ENCODE measurements around the gene ETS1. TPM values are rescaled to one million over a fixed set of nuclear protein-coding genes. Genes with fewer than 3 reads are reported as not detected.

The ETS1 gene
- total RNA-seq, 4 donors from 2014 or later, result 39.5 to 74.4 (median 59.7) TPM

DNA sequence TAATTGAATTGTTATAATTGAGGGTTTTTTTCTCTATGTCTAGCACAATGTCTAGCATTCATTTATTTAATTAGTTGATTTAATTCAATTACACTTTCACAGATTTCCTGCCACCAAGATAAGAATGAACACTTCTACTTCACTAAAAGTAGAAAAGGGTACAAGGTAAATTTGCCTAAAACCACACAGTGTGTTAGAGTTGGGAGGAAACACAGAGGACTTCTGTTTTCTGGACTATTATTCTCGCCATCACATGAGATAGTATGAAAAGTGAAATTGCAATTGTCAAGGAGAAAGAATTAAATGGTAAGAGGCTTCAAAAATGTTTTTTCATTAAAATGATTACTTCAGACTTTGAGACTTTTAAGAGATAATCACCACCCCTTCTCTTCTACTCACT lies 109.5 kb downstream of the ETS1 start:
- Histone ChIP-seq H3K9me3 (no peaks in the 10 kb centered on the region), H3K36me3 (peaks cover 0 to 71% (median 28%) of the 10 kb centered on the region in 4 donors), H3K27ac (replicated peaks in 1 of 4) (no peak overlapping the region), H3K4me3 (no peak overlapping the region), H3K27me3 (no peaks in the 10 kb centered on the region), H3K4me1 (peaks cover 67 to 92% (median 85%) of the 10 kb centered on the region in 4 donors)
- no peak for DNase-seq (ENCODE audit: extremely low spot score)
- intact Hi-C loops (cut with DNase I), result no loop called here
- no peak for TF ChIP-seq POLR2AphosphoS5 (IDR thresholded peaks at IDR 0.05)
- TF ChIP-seq, protein P1, sequence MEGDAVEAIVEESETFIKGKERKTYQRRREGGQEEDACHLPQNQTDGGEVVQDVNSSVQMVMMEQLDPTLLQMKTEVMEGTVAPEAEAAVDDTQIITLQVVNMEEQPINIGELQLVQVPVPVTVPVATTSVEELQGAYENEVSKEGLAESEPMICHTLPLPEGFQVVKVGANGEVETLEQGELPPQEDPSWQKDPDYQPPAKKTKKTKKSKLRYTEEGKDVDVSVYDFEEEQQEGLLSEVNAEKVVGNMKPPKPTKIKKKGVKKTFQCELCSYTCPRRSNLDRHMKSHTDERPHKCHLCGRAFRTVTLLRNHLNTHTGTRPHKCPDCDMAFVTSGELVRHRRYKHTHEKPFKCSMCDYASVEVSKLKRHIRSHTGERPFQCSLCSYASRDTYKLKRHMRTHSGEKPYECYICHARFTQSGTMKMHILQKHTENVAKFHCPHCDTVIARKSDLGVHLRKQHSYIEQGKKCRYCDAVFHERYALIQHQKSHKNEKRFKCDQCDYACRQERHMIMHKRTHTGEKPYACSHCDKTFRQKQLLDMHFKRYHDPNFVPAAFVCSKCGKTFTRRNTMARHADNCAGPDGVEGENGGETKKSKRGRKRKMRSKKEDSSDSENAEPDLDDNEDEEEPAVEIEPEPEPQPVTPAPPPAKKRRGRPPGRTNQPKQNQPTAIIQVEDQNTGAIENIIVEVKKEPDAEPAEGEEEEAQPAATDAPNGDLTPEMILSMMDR (IDR thresholded peaks at IDR 0.05), result no peak
- TF ChIP-seq EP300 (IDR thresholded peaks at IDR 0.05), result no peak
- no peak for TF ChIP-seq POLR2A (IDR thresholded peaks at IDR 0.05; ENCODE audit: low read depth)
- WGBS, result 90% methylated on average over 1 of the region's 1 CpG

DNA sequence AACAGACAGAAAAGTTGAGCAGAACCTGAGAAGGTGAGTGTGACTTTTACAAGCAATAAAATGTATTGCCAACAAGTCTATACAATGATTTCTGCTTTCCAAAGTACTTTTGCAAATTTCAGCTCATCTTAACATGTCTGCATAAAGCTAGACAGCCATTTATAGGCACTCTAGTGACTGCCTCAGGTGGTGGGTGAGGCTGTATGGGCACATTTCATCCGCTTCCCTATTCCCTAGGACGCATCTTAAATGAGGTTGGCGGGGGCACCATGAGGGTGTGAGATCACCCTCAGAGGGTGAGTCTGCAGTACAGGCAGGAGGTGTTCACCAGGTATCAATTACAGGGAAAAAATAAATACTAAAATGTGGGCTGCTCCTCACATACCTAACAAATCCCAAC lies 110.1 kb downstream of the ETS1 start:
- no peak for DNase-seq (ENCODE audit: extremely low spot score)
- H3K27me3 ChIP-seq, result no peaks in the 10 kb centered on the region
- intact Hi-C loops (cut with DNase I), result no loop called here
- H3K4me1 ChIP-seq, result peaks cover 71 to 92% (median 85%) of the 10 kb centered on the region in 4 donors
- H3K36me3 ChIP-seq, result peaks cover 0 to 71% (median 33%) of the 10 kb centered on the region in 4 donors
- no peak for TF ChIP-seq POLR2AphosphoS5 (IDR thresholded peaks at IDR 0.05)
- no peak for TF ChIP-seq EP300 (IDR thresholded peaks at IDR 0.05)
- no peak for TF ChIP-seq POLR2A (IDR thresholded peaks at IDR 0.05; ENCODE audit: low read depth)
- TF ChIP-seq, protein P1 (IDR thresholded peaks at IDR 0.05), result no peak
- H3K4me3 ChIP-seq, result no peak overlapping the region
- no peaks in the 10 kb centered on the region for H3K9me3 ChIP-seq
- no peak overlapping the region for H3K27ac ChIP-seq (replicated peaks in 1 of 4)
- WGBS, result 100% methylated on average over 3 of the region's 3 CpGs

DNA sequence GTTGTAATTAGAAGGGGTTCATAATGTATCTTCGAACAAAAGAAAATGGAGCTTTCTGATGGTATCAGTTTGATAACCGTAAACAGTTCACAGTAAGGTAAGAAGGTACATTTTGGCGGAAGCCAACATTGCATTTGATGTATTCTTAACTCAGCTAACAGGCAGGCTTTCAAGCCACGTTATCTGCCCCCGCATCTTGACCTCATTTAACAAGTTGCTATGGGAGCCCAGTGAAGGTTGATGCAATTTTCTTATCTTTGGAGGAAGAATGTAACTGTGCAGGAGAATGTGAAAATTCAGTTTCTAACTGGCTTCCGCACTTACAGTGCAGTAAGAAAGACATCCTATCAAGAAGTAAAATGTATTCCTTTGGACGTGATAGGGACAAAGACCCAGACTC lies 110.6 kb downstream of the ETS1 start:
- DNase-seq (ENCODE audit: extremely low spot score), result no peak
- no peak overlapping the region for H3K27ac ChIP-seq (replicated peaks in 1 of 4)
- no peak overlapping the region for H3K4me3 ChIP-seq
- no peaks in the 10 kb centered on the region for H3K9me3 ChIP-seq
- 84% methylated on average over 7 of the region's 7 CpGs for WGBS
- intact Hi-C loops (cut with DNase I), result no loop called here
- H3K4me1 ChIP-seq, result peaks cover 75 to 92% (median 86%) of the 10 kb centered on the region in 4 donors
- peaks cover 0 to 71% (median 34%) of the 10 kb centered on the region in 4 donors for H3K36me3 ChIP-seq
- TF ChIP-seq POLR2A (IDR thresholded peaks at IDR 0.05; ENCODE audit: low read depth), result no peak
- TF ChIP-seq, protein P1 (IDR thresholded peaks at IDR 0.05), result no peak
- no peak for TF ChIP-seq EP300 (IDR thresholded peaks at IDR 0.05)
- no peaks in the 10 kb centered on the region for H3K27me3 ChIP-seq

DNA sequence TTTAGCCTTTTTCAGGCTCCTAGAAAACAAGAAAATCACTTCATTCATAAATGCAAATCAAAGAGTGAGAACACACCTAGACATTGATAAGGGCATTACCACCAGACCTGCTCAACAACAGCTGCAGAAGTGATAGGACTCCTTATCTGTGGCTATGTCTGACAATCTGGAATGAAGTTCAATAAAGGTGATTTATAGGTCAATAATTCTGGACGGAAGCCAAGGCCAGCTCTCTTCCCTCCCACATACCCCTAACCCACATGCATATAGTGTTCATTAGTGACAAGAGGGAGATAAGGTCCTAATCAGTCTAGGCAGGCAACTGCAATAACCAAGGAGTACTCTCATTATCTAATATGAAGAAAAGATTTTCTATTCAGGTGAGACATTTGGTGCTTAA lies 111.3 kb downstream of the ETS1 start:
- H3K27me3 ChIP-seq, result no peaks in the 10 kb centered on the region
- no peak overlapping the region for H3K4me3 ChIP-seq
- peak overlapping the region in 2 of 4 donors; percentile 7 to 15 for H3K27ac ChIP-seq (replicated peaks in 1 of 4)
- DNase-seq (ENCODE audit: extremely low spot score), result no peak
- 50% methylated on average over 1 of the region's 1 CpG for WGBS
- H3K4me1 ChIP-seq, result peaks cover 77 to 90% (median 86%) of the 10 kb centered on the region in 4 donors
- H3K9me3 ChIP-seq, result no peaks in the 10 kb centered on the region
- intact Hi-C loops (cut with DNase I), result no loop called here
- TF ChIP-seq EP300 (IDR thresholded peaks at IDR 0.05) (no peak), POLR2A (IDR thresholded peaks at IDR 0.05; ENCODE audit: low read depth) (no peak), POLR2AphosphoS5 (IDR thresholded peaks at IDR 0.05) (no peak)
- TF ChIP-seq, protein P1 (IDR thresholded peaks at IDR 0.05), result no peak
- peaks cover 0 to 75% (median 36%) of the 10 kb centered on the region in 4 donors for H3K36me3 ChIP-seq
